HepG2 (cell line): ENCODE results near the gene SUCLG2. TPM values are rescaled to one million over a fixed set of nuclear protein-coding genes. Genes with fewer than 3 reads are reported as not detected.

Experiments used
- ATAC-seq: fragments of 200-7000 bp; cut with Tn5 transposase; 3 replicates; pipeline ENCODE4 v1.9.1; 2020; ENCODE audit warnings: mild to moderate bottlenecking, moderate library complexity
- BruUV-seq: library from RNA; stranded (reverse); fragments of 400-500 nt; replicated peaks from 2 replicates; lab custom pipeline; 2021; lab: Mats Ljungman, UMichigan
- CTCF ChIA-PET: fragments of 300-600 bp; formaldehyde crosslinking; extraction: SDS; loops from one replicate; lab custom pipeline; 2021; ENCODE audit warnings: low total read pairs, inconsistent platforms, low intra/inter-chr PET ratio; lab: Yijun Ruan, JAX
- POLR2A ChIA-PET: fragments of 350-600 bp; sonication (Branson Sonifier 250); formaldehyde crosslinking; loops from one replicate; lab custom pipeline; 2020; ENCODE audit warnings: antibody characterized with exemption, inconsistent platforms; lab: Yijun Ruan, JAX
- DNase-seq: peaks from one replicate; pipeline ENCODE4 v3.0.0-alpha.2; 2015; ENCODE audit warnings: low spot score
- FAIRE-seq: peaks from 3 replicates; lab custom pipeline; 2011; peaks lifted over from hg19 to GRCh38; lab: Jason Lieb, UNC
- H2AFZ ChIP-seq: one replicate; pipeline ENCODE4 v1.6.1; 2011; ENCODE audit warnings: low read length, inconsistent platforms
- H3K27ac ChIP-seq: fragments of 300-600 bp; 3 replicates; pipeline ENCODE4 v1.8.0; 2011; ENCODE audit warnings: mixed run types, mild to moderate bottlenecking, mixed read lengths, low read length, inconsistent platforms; ENCODE audit not compliant: insufficient read depth; ENCODE audit errors: extremely low read length
- H3K27me3 ChIP-seq, 2 experiments: fragments of 200-600 bp in 1 of 2; 2 replicates in 1 of 2; 3 replicates in 1 of 2; pipeline versions ENCODE4 v1.6.0 to v1.8.0; 2011; ENCODE audit warnings: low read length in 2 of 2, mild to moderate bottlenecking in 2 of 2, moderate library complexity in 2 of 2, inconsistent platforms in 1 of 2; ENCODE audit not compliant: insufficient read depth in 2 of 2, control insufficient read depth in 1 of 2
- H3K36me3 ChIP-seq, 2 experiments: fragments of 200-600 bp in 1 of 2; replicated peaks in 1 of 2; 2 replicates in 1 of 2; 3 replicates in 1 of 2; pipeline versions ENCODE4 v1.5.1 to v1.8.0; 2011; ENCODE audit warnings: low read length in 2 of 2, inconsistent platforms in 1 of 2; ENCODE audit not compliant: insufficient read depth in 2 of 2, control insufficient read depth in 1 of 2
- H3K4me1 ChIP-seq: 2 replicates; pipeline ENCODE4 v1.5.1; 2012; ENCODE audit warnings: low read length, inconsistent platforms; ENCODE audit not compliant: insufficient read depth
- H3K4me2 ChIP-seq: 2 replicates; pipeline ENCODE4 v1.6.0; 2011; ENCODE audit warnings: low read depth, low read length, inconsistent platforms
- H3K4me3 ChIP-seq, 3 experiments: fragments of 200-600 bp in 1 of 3; sonication (generic), shearing (Covaris generic) in 1 of 3; replicated peaks in 1 of 3; 2 replicates each; pipeline ENCODE4 v1.5.1; 2011 to 2016; ENCODE audit warnings: low read length in 3 of 3, inconsistent platforms in 2 of 3, low read depth in 2 of 3, mild to moderate bottlenecking in 2 of 3, control low read depth in 1 of 3, mixed read lengths in 1 of 3; ENCODE audit not compliant: insufficient read depth in 1 of 3
- H3K79me2 ChIP-seq: one replicate; pipeline ENCODE4 v1.6.1; 2011; ENCODE audit warnings: low read length, inconsistent platforms; ENCODE audit not compliant: insufficient read depth
- H3K9ac ChIP-seq: 2 replicates; pipeline ENCODE4 v1.6.0; 2011; ENCODE audit warnings: mild to moderate bottlenecking, low read depth, low read length, inconsistent platforms; ENCODE audit not compliant: insufficient read depth
- H3K9me3 ChIP-seq: 2 replicates; pipeline ENCODE4 v1.5.1; 2012; ENCODE audit warnings: mild to moderate bottlenecking, low read length
- H4K20me1 ChIP-seq: 2 replicates; pipeline ENCODE4 v1.6.0; 2011; ENCODE audit warnings: inconsistent platforms, mild to moderate bottlenecking, low read length, moderate library complexity; ENCODE audit not compliant: insufficient read depth
- ARNT2 ChIP-seq: sonication (generic); formaldehyde crosslinking; IDR thresholded peaks from 2 replicates; pipeline ENCODE4 v1.8.0; 2022; ENCODE audit warnings: mild to moderate bottlenecking, low read depth, missing genetic modification reagents, moderate library complexity
- ETV5 ChIP-seq: IDR thresholded peaks from 2 replicates; pipeline ENCODE4 v1.6.1; 2018; ENCODE audit warnings: missing biosample characterization, missing genetic modification reagents, inconsistent platforms, borderline replicate concordance
- ETV6 ChIP-seq: sonication (generic); formaldehyde crosslinking; conservative IDR thresholded peaks from 2 replicates; pipeline ENCODE4 v1.4.0; 2020; ENCODE audit warnings: missing genetic modification reagents
- GATA4 ChIP-seq: sonication (generic); IDR thresholded peaks from 2 replicates; pipeline ENCODE4 v1.6.1; 2016; ENCODE audit warnings: antibody characterized with exemption, low read depth, borderline replicate concordance
- HHEX ChIP-seq: IDR thresholded peaks from 2 replicates; pipeline ENCODE4 v1.6.1; 2016; ENCODE audit warnings: control low read depth
- KAT8 ChIP-seq: IDR thresholded peaks from 2 replicates; pipeline ENCODE4 v1.6.1; 2016; ENCODE audit warnings: missing genetic modification reagents, missing compliant biosample characterization
- MED8 ChIP-seq: sonication (generic); formaldehyde crosslinking; IDR thresholded peaks from 2 replicates; pipeline ENCODE4 v1.8.1; 2023; ENCODE audit warnings: mild to moderate bottlenecking, missing genetic modification reagents; ENCODE audit not compliant: insufficient replicate concordance
- MZF1 ChIP-seq: sonication (generic); formaldehyde crosslinking; IDR thresholded peaks from 2 replicates; pipeline ENCODE4 v1.8.1; 2023; ENCODE audit warnings: mild to moderate bottlenecking, missing genetic modification reagents, borderline replicate concordance
- NFE2L2 ChIP-seq: fragments of 150-350 bp; IDR thresholded peaks from 2 replicates; pipeline ENCODE4 v1.6.1; 2014; ENCODE audit warnings: low read length
- NFYB ChIP-seq: sonication (generic); formaldehyde crosslinking; IDR thresholded peaks from 2 replicates; pipeline ENCODE4 v1.4.0; 2020; ENCODE audit warnings: missing genetic modification reagents
- NR3C1 ChIP-seq: sonication (generic); formaldehyde crosslinking; IDR thresholded peaks from 2 replicates; pipeline ENCODE4 v1.4.0; 2020; ENCODE audit warnings: missing genetic modification reagents
- PLRG1 ChIP-seq: fragments of 450-650 bp; conservative IDR thresholded peaks from 2 replicates; pipeline ENCODE4 v1.6.1; 2016
- POLR2G ChIP-seq: fragments of 200-400 bp; formaldehyde crosslinking; IDR thresholded peaks from 2 replicates; pipeline ENCODE4 v1.6.1; 2018; ENCODE audit warnings: mild to moderate bottlenecking, low read depth, low read length, moderate library complexity
- RNF2 ChIP-seq: fragments of 450-650 bp; conservative IDR thresholded peaks from 2 replicates; pipeline ENCODE4 v1.6.1; 2016; ENCODE audit warnings: low read depth
- SIN3B ChIP-seq: fragments of 150-350 bp; IDR thresholded peaks from 2 replicates; pipeline ENCODE4 v1.6.1; 2014; ENCODE audit warnings: low read length
- SOX5 ChIP-seq: IDR thresholded peaks from 2 replicates; pipeline ENCODE4 v1.6.1; 2016; ENCODE audit warnings: borderline replicate concordance
- SPEN ChIP-seq: sonication (generic); formaldehyde crosslinking; IDR thresholded peaks from 2 replicates; pipeline ENCODE4 v1.5.1; 2020; ENCODE audit warnings: low read depth, mild to moderate bottlenecking, missing genetic modification reagents
- TBL1XR1 ChIP-seq: fragments of 150-350 bp; IDR thresholded peaks from 2 replicates; pipeline ENCODE4 v1.6.1; 2014; ENCODE audit warnings: borderline replicate concordance, low read length; ENCODE audit not compliant: partially characterized antibody
- TBP ChIP-seq: sonication (generic); formaldehyde crosslinking; IDR thresholded peaks from 2 replicates; pipeline ENCODE4 v1.5.0; 2020; ENCODE audit warnings: missing genetic modification reagents
- ZFP41 ChIP-seq: sonication (generic); formaldehyde crosslinking; IDR thresholded peaks from 2 replicates; pipeline ENCODE4 v1.4.0; 2020; ENCODE audit warnings: mild to moderate bottlenecking, missing genetic modification reagents, borderline replicate concordance
- ZNF383 ChIP-seq: sonication (generic); formaldehyde crosslinking; IDR thresholded peaks from 2 replicates; pipeline ENCODE4 v1.4.0; 2020; ENCODE audit warnings: missing genetic modification reagents, mild to moderate bottlenecking, borderline replicate concordance
- ZNF414 ChIP-seq: sonication (generic); formaldehyde crosslinking; IDR thresholded peaks from 2 replicates; pipeline ENCODE4 v1.5.0; 2020; ENCODE audit warnings: missing genetic modification reagents
- ZNF678 ChIP-seq: sonication (generic); formaldehyde crosslinking; IDR thresholded peaks from 2 replicates; pipeline ENCODE4 v1.4.0; 2020; ENCODE audit warnings: mild to moderate bottlenecking, missing genetic modification reagents
- ZSCAN20 ChIP-seq: sonication (generic); formaldehyde crosslinking; IDR thresholded peaks from 2 replicates; pipeline ENCODE4 v1.4.0; 2020; ENCODE audit warnings: missing genetic modification reagents, mild to moderate bottlenecking, borderline replicate concordance
- ZXDC ChIP-seq: sonication (generic); formaldehyde crosslinking; IDR thresholded peaks from 2 replicates; pipeline ENCODE4 v1.5.0; 2020; ENCODE audit warnings: mild to moderate bottlenecking, missing genetic modification reagents
- WGBS: methylation state at CpG from one replicate; pipeline ENCODE4 v1.1.6; 2017; ENCODE audit warnings: low lambda C conversion rate; 5-methylcytosine and 5-hydroxymethylcytosine counted together
- in situ Hi-C: cut with HindIII; loops from 2 replicates; pipeline ENCODE4 v1.10.0; 2017; ENCODE audit warnings: low pct_unique_long_range_greater_than_20kb; ENCODE audit not compliant: extremely low pct_ligation_motif_present
- intact Hi-C: fragments of 100-400 bp; cut with micrococcal nuclease; formaldehyde crosslinking; loops from one replicate; pipeline ENCODE4 v1.10.0; 2022; ENCODE audit not compliant: unreplicated experiment
- polyA plus RNA-seq, 8 experiments: library from polyadenylated mRNA; depleted of rRNA in 3 of 8; stranded (reverse) in 7 of 8; unstranded in 1 of 8; fragments of >200 nt; fragmentation: Illumina TruSeq in 4 of 8; extraction: Trizol in 4 of 8; gene quantifications; 2 replicates each; pipeline versions ENCODE4 v1.2.1 to v1.2.3, GENCODE V29; 2011 to 2016; ENCODE audit warnings: low read depth in 4 of 8, missing spikeins in 1 of 8, mixed read lengths in 1 of 8; ENCODE audit not compliant: insufficient read depth in 1 of 8
- total RNA-seq, 5 experiments: library from RNA; depleted of rRNA; stranded (reverse); fragments of >200 nt; fragmentation: Illumina TruSeq; extraction: Trizol; gene quantifications; 2 replicates each; pipeline ENCODE4 v1.2.3, GENCODE V29; 2016; ENCODE audit warnings: low read depth in 1 of 5

SUCLG2 gene
- total and polyA plus RNA-seq, 2 of the 13 experiments (the other 11 are each of a cell fraction or from before 2014, with no cell fraction given), result 21.4 to 64.9 TPM

- no peak overlapping the region for H3K4me2 ChIP-seq
Measured at GRCh38 chr3:67431887-67432286, 222.5 kb downstream of the SUCLG2 start.

GRCh38 chr3:67423722-67424121 lies 230.7 kb downstream of the SUCLG2 start:
- Histone ChIP-seq H3K36me3 (no peaks in the 10 kb centered on the region), H4K20me1 (no peaks in the 10 kb centered on the region), H3K79me2 (no peaks in the 10 kb centered on the region), H3K9ac (no peak overlapping the region), H3K9me3 (peaks cover 6% of the 10 kb centered on the region), H3K4me1 (no peaks in the 10 kb centered on the region), H3K27ac (no peak overlapping the region), H2AFZ (no peak overlapping the region), H3K4me2 (no peak overlapping the region), H3K27me3 (no peaks in the 10 kb centered on the region), H3K4me3 (no peak overlapping the region)
- intact Hi-C loops, result no loop called here
- BruUV-seq, result no TSS peak
- DNase-seq (no peak), ATAC-seq (no peak), FAIRE-seq (no peak)
- in situ Hi-C loops, result no loop called here
- ChIA-PET CTCF (no interaction called here), POLR2A (no interaction called here)
- TF ChIP-seq ETV6 (CRISPR knock-in tag) (no peak), ZFP41 (CRISPR knock-in tag) (no peak), MZF1 (CRISPR knock-in tag) (no peak), TBP (CRISPR knock-in tag) (no peak), NFE2L2 (no peak), NFYB (no peak), ZXDC (CRISPR knock-in tag) (no peak), GATA4 (no peak), ARNT2 (no peak), ZNF383 (CRISPR knock-in tag) (no peak), ZSCAN20 (CRISPR knock-in tag) (no peak), SIN3B (no peak), ZNF414 (no peak), SPEN (CRISPR knock-in tag) (no peak)

More at GRCh38 chr3:67431887-67432286, 222.5 kb downstream of the SUCLG2 start:
- ChIA-PET POLR2A (no interaction called here), CTCF (no interaction called here)
- no peak overlapping the region for H3K9ac ChIP-seq
- no peaks in the 10 kb centered on the region for H3K79me2 ChIP-seq
- H3K36me3 ChIP-seq, result no peaks in the 10 kb centered on the region
- intact Hi-C loops, result no loop called here
- peaks cover under 1% of the 10 kb centered on the region; the same call in 1 of the 2 replicates for H3K4me1 ChIP-seq
- no peaks in the 10 kb centered on the region for H3K9me3 ChIP-seq
- FAIRE-seq (no peak), DNase-seq (no peak), ATAC-seq (no peak)
- TF ChIP-seq RNF2 (no peak), SOX5 (CRISPR knock-in tag) (no peak), KAT8 (CRISPR knock-in tag) (no peak), NR3C1 (CRISPR knock-in tag) (no peak), POLR2G (no peak), ZNF678 (CRISPR knock-in tag) (no peak), PLRG1 (no peak), HHEX (CRISPR knock-in tag) (no peak), TBL1XR1 (no peak), ETV5 (CRISPR knock-in tag) (no peak), MED8 (CRISPR knock-in tag) (no peak)
- no peak overlapping the region for H3K4me3 ChIP-seq
- no peaks in the 10 kb centered on the region for H3K27me3 ChIP-seq
- no peak overlapping the region for H3K27ac ChIP-seq
- BruUV-seq, result no TSS peak
- WGBS, result 100% methylated on average over 1 of the region's 1 CpG
- no peak overlapping the region for H2AFZ ChIP-seq
- H4K20me1 ChIP-seq, result no peaks in the 10 kb centered on the region
- in situ Hi-C loops, result no loop called here
